ENCODE results near the gene OR5AC2. TPM values are rescaled to one million over a fixed set of nuclear protein-coding genes. Genes with fewer than 3 reads are reported as not detected.

OR5AC2 gene, protein sequence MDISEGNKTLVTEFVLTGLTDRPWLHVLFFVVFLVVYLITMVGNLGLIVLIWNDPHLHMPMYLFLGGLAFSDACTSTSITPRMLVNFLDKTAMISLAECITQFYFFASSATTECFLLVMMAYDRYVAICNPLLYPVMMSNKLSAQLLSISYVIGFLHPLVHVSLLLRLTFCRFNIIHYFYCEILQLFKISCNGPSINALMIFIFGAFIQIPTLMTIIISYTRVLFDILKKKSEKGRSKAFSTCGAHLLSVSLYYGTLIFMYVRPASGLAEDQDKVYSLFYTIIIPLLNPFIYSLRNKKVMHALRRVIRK
- polyA plus RNA-seq (ENCODE audit: insufficient read length) = not detected

DNA sequence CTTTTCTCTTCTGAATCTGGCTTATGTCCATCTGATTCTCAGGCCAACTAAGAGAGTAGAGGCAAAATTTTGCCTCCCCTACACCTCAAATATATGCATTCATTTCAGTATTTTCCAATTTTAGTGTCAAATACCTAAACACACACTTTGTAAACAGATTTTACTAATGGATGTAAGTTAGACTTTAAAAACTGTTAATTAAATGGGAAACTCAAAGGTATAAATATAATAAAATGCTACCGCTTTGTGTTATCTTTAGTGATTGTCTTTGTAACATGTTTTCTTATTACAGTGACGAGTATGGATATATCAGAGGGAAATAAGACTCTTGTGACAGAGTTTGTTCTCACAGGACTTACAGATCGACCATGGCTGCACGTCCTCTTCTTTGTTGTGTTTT is at the start of gene OR5AC2:
TSS of gene OR5AC2 (plus strand) at position 301 of the 400 bp plus-strand sequence. CDS start at position 301, 0 bp downstream.
- DNase-seq = no peak

DNA sequence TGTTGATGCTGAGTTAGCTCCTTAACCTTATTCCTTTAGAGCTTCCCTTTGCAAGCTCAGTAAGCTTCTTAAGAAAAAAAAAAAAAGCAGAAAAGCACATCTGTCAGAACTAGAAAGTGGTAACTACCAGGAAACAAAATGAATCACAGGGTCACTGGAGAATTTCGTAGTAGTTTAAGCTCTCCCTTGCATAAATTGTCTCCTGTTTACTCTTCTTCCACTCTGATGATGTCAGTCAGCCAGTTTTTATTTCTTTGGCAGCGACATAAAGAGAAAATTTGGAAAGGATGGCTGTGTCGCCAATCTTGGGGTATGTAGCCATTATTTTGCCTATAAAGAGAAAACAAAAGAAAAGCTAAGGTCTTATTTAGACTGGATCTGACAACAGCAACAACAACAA is 48.7 kb upstream of the OR5AC2 start:
- DNase-seq = no peak

DNA sequence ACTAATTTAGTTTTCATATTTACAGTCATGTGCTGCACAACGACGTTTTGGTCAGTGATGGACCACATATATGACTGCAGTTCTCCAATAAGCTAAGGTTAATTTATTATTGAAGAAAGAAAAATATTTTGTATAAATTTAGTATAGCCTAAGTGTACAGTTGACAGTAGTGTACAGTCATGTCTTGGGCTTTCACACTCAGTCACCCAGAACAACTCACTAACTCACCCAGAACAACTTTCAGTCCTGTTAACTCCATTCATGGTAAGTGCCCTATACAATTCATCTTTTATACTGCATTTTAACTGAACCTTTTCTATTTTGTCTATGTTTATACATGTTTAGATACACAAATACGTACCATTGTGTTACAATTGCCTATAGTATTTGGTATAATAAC is 48.1 kb upstream of the OR5AC2 start:
- no peak for DNase-seq

DNA sequence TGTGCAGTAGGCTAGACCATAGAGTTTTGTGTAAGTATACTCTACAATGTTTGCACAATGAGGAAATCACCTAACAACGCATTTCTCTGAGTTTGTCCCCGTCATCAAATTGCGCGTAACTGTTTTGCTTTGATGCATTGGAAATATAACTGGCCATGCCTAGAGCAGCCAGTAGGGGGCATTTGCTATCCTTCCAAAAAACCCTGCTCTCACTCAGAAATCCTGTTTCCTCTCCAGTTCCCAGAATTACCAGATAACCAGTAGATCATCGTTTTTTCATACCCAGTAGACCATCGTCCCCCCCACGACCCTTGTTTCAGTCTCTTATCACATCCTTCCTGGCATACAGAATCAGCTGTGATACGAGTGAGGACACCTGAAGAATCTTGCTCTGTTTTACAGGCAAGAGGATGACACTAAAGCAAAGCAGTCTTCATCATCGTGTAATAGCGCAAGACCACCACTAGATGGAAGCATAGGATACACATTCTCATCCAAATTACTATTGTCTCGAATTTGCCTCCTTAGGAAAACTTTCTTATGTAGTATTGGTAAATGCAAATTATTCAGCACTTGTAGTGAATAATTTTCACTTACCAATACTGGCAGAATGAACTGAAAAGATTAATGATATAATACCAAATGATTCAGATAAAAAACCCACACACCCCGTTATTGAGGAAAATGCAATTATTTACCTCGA is 47.5 kb upstream of the OR5AC2 start:
- DNase-seq = peak; percentile 78

DNA sequence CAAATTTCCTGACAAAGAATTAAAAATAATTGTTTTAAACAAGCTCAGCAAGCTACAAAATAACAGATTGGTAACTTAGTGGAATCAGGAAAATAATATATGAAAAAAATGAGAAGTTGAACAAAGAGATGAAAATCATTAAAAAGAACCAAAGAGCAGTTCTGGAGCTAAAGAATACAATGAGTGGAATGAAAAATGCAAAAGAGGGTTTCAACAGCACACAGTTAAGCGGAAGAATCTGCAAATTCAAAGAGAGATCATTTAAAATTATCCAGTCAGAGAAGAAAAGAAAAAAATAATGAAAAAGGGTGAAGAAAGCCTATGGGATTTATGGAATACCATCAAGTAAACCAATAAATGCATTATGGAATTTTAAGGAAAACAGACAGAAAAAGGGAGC is 45.6 kb upstream of the OR5AC2 start:
- no peak for DNase-seq

DNA sequence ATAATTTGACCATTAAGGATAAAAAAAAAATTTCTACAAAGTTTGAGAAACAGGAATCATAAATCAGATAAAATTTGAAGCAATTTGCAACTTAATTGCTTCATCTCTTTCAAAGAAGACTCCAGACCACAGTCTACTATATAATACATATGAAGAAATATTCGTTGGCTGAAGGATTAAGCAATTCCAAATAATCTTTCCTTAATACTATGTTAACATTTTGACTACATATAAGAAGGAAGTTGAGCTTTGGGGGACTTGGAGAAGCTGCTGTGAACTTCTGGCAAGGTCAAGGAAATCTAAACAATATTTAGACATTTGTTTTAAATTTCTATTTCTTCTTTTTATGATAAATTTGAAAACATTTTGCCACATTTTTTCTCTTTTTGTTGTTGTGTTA is 38.4 kb upstream of the OR5AC2 start:
- DNase-seq = no peak

DNA sequence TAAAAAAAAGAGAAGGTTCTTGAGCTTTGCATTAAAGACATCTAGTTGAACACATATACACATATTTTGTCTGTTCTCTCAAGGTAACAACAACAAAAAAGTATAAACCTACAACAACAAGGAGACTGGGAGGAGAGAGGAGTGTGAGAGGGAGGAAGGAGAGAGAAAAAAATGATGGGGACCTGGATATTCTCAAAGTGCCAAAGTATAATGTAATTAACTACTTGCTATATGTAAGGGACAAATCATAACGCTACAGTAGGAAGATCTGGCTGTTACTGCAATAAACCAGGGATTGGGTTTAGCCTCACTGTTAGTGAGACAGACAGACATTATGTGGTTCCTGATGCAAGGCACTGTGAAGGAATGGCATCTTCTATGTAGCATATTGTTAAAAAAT is 37.7 kb upstream of the OR5AC2 start:
- DNase-seq = no peak

DNA sequence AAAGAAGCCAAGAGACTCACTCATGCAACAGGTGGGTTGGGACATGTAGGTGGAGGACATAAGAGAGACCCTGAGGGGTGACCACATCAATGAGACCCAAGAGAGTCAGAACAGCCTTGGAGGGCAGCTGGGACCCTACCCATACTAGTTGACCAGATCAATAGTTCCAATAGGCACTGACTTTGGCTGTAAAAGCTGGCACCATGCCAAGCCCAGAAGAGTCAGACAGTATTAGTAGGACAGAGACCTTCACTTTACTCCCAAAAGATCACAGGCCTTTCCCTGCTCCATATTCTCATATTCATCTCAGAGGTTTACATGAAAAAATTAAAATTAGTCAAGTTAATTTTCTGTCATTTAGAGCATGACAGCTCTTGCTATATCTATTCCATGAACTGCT is 30.9 kb upstream of the OR5AC2 start:
- DNase-seq = no peak

DNA sequence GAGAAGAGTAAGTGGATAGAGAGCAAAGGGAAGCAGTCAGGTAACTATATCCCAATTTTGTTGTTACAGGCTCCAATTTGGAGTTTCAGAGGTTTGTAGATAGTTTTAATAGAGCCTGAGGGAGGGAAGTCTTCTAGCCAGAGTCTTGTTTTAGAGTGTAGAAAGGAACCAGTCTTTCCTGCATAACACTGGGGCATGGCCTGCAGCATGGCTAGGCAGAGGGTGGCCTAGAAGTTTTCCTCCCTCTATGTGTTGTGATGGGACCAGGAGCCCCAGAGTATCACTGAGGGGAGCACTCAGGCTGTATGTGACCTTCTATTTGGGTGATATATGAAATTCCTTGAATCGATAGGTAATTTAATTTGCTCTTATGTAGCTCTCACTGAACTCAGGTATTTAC is 29.3 kb upstream of the OR5AC2 start:
- no peak for DNase-seq

DNA sequence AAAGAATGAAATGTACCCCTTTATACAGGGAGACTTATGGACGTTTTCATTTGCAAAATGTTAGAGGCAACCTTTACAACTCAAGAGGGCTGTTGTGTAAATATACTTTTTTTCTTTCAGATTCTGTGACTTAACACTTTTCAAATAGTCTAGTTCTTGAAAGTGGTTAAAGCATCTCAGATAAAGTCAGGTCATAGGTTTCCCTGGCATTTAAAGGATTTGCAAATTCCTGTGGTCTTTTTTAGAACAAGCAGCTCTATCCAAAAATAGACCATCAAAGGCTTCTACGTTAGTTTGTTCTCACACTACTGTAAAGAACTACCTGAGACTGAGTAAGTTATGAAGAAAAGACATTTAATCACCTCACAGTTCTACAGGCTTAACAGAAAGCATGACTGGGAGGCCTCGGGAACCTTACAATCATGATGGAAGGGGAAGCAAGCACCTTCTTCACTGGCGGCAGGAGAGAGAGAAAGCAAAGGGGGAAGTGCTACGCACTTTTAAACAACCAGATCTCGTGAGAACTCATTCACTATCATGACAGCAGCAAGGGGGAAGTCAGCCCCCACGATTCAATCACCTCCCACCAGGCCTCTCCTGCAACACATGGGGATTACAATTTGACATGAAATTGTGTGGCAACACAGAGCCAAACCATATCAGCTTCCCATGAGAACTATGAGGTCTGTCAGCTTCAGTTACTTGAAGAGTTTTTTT is 28.6 kb upstream of the OR5AC2 start:
- DNase-seq = no peak

DNA sequence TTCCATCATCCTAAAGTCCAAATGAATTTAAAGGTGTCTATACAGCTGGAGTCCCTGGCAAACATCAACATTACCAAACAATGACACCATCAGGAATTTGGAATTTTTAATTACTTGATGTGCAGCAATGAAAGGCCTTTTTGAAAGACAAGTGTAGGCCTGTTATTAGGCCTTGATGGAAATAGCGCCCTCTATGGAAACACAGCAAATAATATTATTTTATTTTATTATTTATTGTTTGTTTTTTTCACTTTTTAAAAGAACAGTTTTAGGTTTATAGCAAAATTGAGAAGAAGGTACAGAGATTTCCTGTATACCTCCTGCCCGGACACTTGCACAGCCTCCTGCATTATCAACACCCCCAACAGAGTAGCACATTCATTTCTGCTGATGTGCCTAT is 18.1 kb upstream of the OR5AC2 start:
- no peak for DNase-seq

DNA sequence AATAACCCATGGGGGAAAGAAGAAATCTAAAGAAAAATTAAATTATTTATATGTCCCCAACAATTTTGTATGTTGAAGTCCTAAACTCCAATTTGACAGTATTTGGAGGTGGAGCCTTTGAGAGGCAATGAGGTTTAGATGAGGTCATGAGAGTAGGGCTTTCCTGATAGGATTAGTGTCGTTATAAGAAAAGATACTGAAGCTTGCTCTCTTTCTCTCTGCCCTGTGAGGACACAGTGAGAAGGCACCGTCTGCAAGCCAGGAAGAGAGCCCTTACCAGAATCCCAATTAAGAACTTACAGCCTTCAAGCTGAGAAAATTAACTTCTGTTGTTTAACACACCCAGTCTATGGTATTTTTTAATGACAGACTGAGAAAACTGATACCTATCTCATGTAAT is 16.1 kb upstream of the OR5AC2 start:
- no peak for DNase-seq

DNA sequence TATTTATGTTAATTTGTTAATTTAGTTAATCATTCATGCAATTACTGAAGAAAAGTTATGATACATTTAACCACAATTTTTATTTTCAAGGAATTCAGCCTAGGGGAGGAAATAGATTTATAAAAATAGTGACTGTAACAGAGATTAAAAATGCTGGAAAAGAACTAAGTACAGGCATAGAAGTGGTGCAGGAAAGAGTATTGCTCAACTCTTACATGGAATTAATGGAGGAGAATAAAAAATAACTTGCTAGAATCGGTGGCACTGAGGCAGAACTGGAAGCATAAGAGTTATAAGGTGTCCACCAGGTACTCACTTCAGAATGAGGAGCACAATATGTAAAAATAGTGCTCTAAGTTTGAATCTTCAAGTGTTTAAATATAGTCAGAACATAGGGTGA is 13.5 kb upstream of the OR5AC2 start:
- no peak for DNase-seq

DNA sequence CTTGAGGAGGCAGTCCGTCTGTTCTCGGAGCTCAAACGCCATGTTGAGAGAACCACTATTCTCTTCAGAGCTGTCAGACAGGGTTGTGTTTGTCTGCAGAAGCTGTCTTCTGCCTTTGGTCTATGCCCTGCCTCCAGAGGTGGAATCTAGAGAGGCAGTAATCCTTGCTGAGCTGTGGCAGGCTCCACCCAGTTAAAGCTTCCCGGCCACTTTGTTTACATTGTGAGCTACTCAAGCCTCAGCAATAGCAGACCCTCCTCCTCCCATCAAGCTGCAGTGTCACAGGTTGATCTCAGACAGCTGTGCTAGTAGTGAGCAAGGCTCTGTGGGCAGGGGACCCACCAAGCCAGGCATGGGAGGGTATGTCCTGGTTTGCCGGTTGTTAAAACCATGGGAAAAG is 8.9 kb downstream of the OR5AC2 start:
- DNase-seq = no peak

DNA sequence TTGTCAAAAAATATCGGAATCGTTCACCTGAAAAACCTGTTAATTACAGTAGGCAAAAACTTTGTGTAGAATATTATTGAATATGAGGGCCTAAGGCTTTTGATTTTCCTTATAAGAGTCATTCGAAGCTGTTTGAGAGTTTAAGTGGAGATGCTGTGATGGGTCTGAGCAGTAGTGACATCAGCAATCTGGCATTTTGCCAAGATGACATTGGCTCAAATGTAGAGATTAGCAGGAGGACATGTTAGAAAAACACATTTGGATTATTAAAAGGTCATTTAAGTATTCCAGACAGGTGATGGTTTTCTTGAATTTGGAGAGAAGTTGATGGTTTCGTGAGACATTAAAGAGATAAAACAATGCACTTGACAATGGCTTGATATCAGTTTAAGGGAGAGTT is 12.9 kb downstream of the OR5AC2 start:
- no peak for DNase-seq

DNA sequence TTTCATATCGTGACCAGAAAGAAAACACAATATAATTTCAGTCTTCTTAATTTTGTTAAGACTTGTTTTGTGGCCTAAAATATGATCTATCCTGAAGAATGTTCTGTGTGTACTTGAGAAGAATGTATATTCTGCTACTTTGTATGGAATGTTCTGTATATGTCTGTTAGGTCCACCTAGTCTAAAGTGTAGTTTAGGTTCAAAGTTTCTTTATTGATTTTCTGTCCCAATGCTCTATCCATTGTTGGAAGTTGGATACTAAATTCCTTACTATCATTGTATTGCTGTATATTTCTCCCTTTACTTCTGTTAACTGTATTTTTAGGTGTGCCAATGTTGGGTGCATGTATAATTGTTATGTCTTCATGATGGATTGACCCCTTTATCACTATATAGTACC is 21.2 kb downstream of the OR5AC2 start:
- DNase-seq = no peak

DNA sequence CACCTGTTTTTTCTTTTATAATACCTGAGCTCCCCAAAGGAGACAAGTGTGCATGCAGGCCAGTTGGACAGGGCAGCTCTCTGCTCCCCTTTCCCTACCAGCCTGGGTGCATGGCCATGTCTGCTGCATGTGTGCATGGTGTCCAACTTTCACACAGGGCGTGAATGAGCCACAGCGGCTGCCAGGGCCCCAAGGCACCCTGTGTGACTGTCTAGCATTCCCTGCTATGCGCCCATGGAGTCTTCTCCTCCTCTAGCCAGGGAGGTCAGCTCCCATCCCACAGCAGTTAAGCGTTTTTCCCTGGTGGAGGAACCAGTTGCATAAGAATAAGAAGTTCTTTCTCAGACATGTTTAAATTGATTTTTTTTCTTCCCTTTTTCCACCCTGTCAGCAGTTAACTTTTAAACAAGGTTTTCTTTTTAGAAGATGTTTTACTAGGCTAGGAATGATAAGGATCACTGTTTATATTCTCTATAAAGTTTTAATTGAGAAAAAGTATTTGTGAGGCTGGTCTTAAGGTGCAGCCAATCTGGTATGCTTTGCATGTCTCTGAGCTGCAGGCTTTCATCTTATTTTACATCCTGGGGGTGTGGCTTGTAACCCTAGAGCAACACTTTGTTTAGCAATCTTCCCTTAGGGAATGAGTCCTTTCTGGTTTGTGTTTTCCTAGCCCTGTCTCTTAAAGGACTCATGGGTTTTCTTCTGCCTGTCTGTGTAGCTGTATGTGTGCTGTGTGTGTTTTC is 23.0 kb downstream of the OR5AC2 start:
- no peak for DNase-seq

DNA sequence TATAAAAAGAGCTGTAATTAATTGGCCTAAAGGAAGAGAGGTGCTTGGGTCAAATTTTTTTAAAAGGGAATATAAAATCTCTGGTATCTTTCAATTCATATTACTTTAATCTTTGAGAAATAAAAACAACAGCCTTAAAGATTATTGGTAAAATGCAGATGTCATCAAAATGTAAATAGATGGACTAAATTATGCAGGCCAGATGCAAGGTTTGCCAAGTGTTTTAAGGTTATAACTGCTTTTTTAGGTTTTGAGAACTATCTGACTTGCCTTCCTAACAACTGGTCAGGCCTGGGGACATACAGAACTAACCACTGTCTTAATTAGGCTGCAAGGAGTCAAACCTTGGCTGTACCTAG is 23.6 kb downstream of the OR5AC2 start:
- no peak for DNase-seq

DNA sequence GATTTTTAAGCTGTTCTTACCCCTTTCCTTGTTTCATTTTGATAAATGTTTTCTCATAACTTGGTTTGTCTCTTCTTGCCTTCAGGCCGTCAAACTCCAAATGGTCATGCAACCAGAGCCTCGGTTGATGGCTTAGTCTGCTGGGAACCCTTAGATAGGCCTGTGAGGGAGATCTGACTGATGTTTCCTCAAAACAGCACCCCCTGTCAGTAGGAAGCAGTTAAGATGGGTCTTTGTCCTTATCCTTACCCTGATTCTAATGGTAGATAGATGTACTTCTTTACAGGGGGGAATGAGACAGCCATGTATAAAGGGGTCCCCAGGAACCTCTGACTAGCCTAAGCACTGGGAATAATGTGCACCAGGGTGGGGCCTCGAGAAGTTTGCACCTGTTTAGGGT is 27.3 kb downstream of the OR5AC2 start:
- DNase-seq = no peak

DNA sequence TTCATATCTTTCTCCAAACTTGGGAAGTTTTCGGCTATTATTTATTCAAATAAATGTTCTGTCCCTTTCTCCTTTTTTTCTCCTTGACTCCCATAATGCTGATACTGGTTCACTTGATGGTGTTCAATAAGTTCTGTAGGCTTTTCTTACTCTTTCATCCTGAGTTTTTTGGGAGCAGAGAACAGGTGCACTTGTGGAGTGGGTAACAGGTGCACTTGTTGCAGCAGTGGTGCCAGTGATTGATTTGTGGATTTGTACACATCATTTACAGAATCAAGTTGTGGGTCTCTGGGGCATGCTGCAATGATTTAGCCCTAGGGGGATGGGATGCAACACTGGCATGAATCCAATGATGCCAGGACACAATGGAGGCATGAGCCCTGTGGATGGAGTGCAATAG is 28.7 kb downstream of the OR5AC2 start:
- DNase-seq = no peak

DNA sequence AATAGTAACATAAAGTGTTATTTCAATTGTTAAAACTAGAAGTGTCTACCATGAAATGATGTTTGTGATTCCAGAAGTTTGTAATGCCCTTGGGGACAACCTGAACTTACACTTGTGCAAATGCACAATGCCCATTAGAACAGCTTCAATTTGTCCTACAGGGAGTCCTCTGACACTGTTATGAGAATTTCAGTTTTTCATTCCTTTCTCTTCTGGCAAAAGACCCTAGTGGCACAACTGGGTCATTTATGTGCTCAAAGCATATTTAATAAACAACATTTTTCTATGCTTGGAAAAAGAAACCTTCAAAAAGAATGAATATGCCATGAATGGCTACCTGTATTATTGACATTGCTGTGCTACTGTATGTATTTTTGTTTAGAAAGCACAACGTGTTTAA is 43.4 kb downstream of the OR5AC2 start, which contains the start of gene OR5H1:
TSS of gene OR5H1 (plus strand) at position 301 of the 400 bp plus-strand sequence. CDS start 1,977 bp downstream, outside the sequence.
- no peak for DNase-seq

DNA sequence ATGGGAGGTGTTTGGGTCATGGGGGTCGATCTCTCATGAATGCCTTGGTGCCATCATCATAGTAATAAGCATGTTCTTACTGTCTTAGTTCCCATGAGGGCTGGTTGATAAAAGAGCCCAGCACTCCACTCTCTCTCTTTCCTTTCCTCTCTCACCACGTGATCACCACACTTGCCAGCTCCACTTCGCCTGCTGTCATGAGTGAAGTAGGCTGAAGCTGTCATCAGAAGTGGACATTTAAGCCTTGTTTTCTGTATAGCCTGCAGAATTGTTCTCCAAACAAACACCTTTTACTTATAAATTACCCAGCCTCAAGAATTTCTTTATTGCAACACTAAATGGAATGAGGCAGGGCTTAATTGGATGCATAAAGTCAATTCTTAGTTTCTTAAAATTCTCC is 49.7 kb downstream of the OR5AC2 start:
- DNase-seq = no peak
